ENCODE results near the gene LILRA5.
"Not testable (repeated sequence)": the region's sequence is repeated elsewhere in the genome, so short reads cannot be mapped to it uniquely, and the experiment has no call there.

DNA sequence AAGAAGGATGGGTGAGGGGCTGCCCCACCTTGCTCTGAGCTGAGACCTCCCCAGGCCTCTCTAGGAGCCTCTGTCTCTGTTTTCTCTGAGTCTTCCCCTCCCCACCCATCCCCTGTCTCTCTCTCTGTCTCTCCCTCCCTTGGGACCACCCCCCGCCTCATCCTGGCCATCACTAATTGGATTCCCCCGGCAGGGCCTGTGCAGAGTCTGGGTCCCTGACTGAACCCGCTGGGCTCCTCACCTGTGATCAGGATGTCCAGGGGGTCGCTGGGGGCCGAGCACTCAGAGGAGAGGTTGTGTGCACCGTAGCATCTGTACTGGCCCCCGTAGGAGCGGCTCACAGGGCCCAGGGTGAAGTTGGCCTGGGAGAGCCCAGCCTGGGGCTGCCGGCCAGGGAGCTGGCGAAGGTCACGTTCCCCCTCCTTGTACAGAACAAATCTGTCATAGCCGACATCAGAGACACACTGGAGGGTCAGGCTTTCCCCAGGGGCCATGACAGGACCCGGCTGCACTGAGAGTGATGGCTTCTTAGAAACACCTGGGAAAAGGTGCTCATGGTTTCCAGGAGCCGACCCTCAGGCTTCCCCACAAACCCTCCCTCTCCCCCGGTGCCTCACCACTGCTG is 34.3 kb downstream of the LILRA5 start:
- TF ChIP-seq, protein P1, sequence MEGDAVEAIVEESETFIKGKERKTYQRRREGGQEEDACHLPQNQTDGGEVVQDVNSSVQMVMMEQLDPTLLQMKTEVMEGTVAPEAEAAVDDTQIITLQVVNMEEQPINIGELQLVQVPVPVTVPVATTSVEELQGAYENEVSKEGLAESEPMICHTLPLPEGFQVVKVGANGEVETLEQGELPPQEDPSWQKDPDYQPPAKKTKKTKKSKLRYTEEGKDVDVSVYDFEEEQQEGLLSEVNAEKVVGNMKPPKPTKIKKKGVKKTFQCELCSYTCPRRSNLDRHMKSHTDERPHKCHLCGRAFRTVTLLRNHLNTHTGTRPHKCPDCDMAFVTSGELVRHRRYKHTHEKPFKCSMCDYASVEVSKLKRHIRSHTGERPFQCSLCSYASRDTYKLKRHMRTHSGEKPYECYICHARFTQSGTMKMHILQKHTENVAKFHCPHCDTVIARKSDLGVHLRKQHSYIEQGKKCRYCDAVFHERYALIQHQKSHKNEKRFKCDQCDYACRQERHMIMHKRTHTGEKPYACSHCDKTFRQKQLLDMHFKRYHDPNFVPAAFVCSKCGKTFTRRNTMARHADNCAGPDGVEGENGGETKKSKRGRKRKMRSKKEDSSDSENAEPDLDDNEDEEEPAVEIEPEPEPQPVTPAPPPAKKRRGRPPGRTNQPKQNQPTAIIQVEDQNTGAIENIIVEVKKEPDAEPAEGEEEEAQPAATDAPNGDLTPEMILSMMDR (IDR thresholded peaks at IDR 0.05) = not testable (repeated sequence)
- not testable (repeated sequence) for TF ChIP-seq POLR2A, EP300 (IDR thresholded peaks at IDR 0.05)

Data from ovary (tissue), 3 donors.